Medulla oblongata (tissue), 1 donor: ENCODE results near the gene DPYD.
A peak's percentile ranks its signal among the peaks of the same experiment; 100 is the strongest.

Experiments used
- DNase-seq: peaks from one replicate; pipeline ENCODE4 v3.0.0-alpha.2; 2015; ENCODE audit errors: extremely low spot score

The DPYD gene

DNA sequence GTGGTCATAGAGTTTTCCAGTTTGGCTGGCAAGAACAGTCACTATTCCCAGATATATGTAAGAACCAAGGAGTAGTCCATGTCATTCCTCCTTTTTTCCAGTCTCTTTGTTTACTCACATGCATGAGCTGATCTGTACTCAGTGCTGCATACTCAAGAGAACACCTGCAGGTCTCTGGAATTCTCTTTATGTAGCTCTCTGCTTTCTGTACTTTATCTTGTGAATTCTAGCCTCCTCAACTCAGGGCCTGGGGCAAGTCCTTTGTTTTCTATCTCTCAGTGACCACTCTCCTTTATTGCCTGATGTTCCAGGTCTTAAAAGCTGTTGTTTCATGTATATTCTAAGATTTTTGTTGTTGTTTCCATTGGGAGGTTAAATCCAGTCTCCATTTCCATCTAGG, 478.9 kb downstream of the DPYD start:
- no peak for DNase-seq

DNA sequence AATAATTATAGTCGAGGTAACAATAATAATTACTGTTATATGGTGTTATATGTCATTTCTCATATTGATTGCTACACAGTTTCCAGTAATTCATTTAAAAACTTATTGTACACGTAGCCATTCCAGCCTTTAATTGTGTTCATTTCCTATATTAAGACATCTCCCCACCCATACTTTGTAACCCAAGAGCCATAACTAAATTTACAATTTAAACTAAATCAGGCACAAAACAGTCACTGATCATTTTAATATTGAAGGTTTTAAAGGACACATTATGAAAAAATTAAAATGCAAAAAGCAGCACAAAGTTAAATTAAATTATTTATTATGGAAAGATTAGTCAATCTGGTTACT, 487.0 kb downstream of the DPYD start:
- no peak for DNase-seq

DNA sequence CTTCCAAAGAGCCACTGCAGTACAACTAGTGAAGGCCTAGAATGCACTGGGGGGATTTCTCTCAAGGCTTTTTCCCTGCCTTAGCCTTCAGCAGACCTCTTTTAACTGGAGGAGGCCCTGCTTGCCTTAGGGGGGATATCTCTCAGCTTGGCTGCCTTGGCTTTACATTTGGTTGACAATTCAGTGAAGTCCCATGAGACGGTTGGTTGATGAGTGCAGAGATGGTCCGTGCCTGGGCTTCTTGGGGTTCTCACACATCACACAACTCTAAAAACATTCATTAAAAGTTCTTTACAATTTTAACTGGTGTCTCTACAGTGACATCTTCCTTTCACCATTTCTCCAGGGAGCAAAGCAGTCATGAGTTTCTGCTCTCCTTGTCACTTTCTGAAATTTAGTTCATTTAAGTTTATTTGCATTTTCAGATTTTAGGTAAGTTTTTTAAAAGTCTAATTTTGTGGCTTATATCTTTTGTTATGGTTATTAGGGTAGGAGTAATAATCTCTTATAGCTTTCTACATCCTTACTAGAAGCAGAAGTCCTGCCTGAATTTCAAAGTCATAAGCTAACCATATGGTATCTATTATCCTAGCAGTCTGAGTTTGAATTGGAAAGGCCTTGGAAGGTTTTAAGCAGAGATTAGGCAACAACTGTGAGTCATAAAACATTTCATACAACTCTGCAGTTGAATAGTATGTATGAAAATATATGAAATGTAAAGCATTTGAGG, 487.6 kb downstream of the DPYD start:
- DNase-seq = no peak

DNA sequence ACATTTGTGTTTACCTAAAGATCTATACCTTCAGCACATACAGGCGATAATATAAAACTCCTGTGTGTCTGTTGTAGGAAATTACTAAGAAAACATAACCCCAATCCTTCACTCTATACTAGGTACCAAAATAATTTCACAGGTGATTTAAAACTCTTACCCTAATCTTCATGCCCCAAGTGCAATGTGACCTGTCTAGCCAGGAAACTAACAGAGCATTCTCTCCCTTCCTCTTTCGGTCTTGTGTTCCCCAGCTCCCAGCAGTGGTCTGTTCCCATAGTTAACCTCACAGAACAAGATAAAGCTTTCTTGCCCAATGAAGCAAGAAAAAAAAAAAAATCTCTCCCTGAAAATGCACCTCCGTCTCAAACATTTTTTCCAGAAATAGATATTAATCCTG, 493.5 kb downstream of the DPYD start:
- DNase-seq = no peak

DNA sequence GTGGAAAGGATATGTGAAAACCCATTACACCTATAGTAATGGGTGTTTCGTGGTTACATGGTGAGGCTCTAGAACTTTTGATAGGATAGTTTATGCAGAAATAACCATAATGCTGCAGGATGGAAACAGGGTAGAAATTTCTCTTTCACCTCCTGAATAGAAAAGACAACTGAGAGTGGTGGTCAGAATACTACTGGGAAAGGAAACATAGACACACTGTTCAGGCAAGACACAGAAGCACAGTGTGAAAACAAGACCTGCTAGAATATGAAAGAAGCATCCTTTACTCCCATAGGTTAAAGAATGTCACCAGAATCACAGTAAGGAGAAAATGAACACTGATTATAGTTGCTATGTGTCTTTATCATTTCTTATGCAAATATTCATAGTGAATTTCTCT, 496.6 kb downstream of the DPYD start:
- DNase-seq = peak; percentile 49

DNA sequence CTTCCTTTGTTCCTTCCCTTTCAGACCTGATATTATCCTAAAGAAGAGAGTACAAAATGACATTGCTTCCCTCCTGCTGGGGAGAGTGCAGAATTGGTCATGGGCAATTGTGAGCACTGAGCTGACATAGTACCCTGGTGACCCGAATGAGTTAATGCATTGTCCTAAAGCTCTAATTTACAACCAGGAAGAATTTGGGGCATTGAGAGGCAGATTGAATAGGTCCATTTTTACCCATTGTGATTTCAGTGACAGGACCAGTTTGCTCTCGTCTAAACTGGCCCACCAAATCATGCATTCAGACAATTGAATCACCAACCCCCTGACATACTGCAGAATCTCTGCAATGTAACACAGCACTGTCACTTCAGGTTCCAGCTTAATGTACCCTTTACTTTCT, 497.4 kb downstream of the DPYD start:
- peak; percentile 53 for DNase-seq

DNA sequence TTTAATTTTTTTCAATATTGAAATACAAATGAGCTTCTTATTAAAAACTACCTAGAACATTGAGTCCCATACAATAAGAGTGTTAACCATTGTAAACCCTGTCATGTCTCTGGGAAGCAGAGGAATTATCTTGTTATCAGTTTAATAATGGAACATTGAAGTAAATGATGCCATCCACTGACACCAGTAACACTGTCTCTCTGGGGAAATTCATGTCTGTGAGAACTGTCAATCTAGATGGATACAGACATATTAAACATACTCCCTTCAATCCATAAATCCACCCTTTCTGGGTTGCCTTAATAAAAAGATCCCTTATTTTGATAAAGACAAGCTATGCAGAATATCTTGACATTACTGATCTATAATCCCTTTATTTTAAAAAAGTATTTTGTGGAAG, 503.2 kb downstream of the DPYD start:
- no peak for DNase-seq

DNA sequence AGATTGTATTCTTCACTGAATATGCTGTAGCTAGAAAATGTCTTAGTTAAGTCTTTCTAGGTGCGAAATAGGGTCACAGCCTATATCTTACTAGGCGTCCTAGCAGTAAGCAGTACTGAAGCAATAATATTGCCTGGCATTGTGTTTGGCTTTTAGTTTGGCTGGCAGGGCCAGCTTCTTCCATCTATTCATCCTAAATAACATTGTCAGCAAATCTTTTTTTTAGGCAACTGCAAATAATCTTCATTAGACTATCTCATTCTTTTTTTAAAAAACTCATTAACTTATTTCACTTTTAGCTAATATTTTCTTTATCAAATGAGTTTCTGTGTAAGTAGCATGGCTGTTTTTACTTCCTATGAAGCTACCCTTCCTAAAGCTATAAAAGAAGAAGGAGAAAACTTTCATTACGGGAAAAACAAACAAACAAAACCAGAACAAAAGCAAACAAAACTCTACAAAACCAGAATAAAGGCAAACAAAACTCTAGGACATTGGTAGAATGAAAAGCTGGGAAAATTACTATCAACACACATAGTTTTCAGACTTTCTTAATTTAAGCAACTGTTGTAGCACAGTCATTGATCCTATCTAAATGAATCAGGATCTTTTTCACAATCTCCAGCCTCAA, 506.0 kb downstream of the DPYD start:
- DNase-seq = no peak

DNA sequence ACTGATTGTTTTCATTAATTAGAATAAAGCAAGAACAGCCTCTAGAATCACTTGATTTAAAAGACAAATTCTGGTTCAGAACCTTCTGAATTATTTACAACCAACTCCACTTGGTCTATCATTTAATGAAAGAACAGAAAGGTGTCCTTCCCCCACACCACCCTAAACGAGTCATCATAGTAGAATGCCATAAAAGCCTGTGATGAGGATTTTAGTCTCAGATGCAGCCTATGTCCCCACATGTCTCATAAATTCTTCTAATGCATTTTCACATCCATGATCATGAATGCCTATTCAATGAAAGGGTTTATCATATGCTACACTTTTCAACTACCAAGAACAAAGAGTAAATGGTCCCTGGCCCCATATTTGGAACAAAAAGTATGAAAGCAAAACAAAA, 508.1 kb downstream of the DPYD start:
- no peak for DNase-seq

DNA sequence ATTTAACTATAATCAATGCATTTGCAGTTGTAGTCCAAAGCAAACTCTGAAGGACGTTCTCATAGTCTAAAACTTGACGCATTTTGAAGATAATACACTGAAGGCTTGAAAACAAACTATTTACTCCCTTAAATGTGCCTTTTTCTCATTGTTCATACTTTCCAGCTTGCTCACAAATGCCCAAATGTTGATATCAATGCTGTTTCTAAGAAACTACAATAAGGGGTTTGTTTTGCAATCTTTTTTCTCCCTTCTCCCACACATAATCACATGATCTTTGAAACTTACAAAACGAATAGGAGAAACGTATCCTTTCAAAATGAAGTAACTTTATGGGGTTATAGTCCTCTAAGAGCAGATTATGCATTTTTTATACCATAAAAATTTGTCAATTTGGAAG, 508.7 kb downstream of the DPYD start:
- DNase-seq = peak; percentile 38

DNA sequence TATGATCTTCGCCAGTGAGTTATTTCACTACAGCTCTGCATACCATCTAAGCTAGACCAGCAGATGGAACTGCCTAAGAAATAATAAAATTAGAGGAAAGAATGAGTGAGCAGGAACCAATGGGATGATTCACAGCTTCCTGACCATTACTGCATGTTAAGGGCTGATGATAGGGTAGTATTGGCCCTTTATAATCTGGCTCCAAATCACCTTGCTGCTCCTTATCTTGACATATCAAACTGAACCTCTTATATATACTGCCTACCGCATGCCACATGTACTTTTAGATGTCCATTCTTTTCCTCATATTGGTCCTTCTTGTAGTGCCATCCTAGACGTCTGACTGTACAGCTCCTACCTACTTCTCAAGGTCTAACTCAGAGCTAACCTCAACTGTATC, 524.4 kb downstream of the DPYD start:
- no peak for DNase-seq

DNA sequence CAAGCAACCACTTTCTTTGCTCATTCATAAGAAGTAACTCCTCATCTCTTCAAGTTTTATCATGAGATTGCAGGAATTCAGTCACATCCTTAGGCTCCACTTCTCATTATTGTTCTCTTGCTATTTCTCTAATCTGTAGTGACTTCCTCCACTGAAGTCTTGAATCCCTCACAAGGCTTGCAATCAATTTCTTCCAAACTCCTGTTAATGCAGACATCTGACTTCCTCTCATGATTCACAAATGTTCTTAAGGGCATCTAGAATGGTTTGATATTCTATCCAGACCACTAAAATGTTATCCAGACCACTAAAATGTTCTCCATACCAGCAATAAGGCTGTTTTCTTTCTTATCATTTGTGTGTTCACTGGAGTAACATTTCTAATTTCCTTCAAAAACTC, 528.1 kb downstream of the DPYD start:
- DNase-seq = no peak

DNA sequence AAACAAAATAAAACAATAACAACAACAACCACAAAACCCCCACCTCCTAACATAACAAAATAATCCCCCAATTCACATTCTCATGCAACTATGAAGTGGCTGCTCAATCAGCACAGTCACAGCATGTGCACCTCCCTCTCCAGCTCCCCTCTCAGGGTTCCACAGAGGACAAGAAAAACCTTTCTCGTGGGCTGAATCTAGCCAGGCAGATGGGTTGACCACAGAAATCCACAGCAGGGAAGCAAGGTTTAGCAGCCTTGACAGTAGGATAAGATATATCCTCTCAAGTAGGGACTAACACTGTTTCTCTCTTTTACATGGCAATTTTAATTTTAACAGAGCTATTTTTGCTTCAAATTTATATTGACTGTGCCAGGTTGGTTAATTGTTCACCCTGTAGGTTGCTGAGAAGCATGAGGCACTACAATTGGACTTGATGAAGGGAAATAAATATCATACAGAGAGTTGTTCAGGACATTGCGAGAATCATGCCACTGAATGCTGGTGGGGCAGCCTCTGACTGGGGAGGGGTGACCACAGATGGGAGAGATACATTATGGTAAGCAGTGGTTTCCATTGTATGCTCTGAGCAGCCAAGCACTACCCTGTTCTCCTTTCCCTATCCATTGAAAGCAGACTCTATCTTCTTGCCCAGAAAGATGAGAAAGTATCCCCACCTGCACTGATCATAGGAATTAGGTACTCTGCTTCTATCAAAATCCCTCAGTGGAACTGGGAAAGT, 535.1 kb downstream of the DPYD start:
- no peak for DNase-seq

DNA sequence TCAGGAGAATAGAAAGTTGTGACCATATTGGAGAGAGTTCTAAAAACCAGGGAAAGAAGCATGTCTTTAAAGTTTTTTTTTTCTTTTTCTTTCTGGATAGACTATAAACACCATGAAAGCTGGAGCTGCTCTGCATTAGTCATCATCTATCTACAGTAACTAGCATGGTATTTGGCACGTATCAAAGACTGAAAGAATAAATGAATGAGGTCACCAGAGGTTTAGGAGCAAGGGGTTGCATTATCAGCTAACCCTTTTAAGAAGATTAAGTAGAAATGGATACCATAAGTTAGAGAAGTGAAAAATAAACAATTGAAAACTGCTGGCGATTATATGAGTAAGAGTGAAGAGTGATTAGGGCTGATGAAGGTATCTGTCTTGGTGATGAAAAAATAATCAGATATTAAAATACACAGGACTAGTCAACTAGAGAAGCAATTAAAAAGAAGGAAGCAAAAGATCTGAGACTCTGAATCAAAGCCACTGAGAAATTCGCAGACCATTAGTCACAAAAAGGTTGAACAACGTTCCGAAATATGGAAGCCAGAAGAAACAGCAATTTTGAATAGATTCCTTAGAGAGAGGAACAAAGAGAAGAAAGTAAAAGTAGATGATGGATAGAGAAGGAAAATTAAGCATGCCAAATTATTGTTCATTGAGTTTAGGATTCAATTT, 536.4 kb downstream of the DPYD start:
- DNase-seq = no peak

DNA sequence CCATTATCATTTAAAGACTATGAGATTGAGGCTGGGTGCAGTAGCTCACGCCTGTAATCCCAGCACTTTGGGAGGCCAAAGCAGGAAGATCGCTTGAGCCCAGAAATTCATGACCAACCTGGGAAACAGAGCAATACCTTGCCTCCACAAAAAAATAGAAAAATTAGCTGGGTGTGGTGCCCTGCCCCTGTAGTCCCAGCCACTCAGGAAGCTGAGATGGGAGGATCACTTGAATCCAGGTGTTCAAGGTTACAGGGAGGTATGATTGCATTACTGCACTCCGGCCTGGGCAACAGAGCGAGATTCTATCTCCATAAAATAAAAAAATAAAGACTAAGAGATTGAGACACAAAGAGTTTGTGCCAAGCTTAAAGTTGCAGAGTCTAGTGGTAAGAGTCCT, 537.0 kb downstream of the DPYD start:
- DNase-seq = no peak

DNA sequence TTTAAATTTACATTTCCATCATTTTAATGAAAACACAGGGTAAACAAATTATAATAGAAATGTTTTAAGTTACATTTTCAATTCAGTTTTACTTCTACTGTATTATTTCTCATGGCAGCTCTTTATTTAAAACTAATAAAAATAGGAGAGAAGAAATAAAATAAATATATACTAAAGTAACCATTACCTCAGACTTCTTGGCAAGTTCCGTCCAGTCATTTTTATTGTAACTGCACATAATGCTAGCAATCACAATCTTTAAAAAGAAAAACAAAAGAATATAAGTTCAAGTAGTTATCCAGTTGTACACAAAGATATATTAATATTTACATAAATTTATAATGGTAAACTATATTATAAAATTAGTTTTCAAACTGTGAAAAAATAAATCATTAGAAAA, 538.6 kb downstream of the DPYD start:
- no peak for DNase-seq

DNA sequence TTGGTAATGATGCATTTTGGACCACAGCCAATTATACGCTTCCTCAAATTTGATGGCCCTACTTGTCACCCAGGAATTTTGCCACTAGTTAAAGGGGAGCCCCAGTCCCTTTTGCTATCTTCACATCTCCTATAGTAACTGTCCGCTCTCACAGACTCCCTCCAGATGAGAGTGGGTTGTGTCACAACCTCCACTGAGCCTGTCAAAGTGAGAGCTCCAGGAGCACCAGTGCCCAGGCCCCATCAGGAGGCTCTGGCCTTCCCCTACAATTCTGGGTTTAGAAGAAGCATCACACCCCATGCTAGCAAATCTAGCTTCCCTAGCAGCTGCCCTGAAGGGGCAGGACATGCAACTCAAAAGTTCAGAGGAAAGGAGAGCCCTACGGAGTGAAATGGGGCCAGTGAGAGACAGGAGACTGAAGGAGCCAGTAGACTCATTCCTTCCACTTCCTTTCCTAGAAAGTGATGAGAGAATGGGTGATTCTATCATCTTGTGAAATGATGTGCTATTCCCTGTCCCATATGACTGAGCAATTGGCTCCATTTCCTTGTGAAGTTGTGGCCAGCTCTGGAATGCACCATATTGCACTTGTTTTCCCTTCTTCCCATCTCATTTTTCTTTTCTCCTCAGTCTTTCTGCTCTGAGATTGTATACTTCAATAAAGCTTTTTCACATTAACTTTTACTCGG, 541.3 kb downstream of the DPYD start:
- no peak for DNase-seq

DNA sequence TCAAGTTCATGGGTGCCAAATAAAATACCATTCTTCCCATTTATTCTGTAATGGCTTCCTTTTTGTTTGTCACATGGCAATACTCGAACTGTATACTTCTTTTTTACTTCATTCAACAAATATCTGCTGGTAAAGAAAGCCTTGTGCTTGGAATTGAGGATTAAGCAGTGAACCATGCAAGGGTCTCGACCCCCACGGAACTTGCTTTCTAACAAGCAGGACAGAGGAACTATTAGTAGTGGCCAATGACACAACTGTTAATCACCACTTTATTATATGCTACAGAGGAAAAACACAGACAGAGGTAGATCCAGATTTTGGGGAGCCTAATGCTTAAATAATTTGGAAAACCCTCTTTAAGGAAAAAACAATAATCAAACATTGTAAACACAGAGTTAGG, 542.2 kb downstream of the DPYD start:
- DNase-seq = no peak

DNA sequence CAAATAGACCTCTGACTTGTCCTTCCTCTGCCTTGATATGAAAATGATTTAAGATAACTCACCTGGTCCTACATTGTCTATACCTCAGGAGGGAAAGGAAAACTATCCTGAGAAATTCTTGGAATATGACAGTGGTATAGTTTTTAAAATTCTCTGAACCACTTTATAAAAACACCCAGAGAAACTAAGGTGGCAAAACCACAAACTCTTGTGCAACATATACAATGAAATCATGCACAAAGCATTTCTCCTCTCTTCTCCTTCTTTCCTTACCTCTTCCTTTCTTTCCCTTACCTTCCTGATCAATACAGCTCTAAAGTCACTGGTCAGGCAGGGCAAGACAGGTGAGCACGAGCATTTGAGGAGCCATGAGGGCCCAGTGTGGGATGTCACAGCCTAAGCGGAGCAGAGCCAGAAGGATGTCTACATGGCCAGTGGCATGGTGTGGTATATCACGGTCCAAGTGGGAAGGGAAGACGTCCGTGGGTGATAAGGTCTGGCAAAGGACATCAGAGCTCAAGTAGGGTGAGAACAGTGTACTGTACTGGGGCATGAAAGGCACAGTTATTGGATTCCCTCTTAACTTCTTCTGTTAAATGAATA, 543.3 kb downstream of the DPYD start:
- no peak for DNase-seq

DNA sequence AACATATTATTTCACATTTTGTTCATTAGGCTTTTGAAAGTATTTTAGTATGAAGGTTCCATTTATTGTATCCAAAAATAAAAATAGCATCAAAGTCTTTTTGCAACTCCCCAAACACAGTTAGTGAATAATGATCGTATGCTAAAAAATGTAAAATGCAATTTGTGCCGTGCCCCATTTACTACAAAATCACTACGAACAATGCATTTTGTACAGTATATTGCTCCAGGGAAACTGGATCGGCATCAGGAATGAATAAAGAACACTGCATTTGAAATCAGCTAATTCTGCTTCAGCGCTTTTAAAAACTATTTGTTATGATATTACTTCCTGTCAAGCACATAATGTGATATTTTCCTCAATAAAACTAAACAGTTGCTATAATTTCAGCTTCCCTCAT, 547.8 kb downstream of the DPYD start:
- DNase-seq = no peak

DNA sequence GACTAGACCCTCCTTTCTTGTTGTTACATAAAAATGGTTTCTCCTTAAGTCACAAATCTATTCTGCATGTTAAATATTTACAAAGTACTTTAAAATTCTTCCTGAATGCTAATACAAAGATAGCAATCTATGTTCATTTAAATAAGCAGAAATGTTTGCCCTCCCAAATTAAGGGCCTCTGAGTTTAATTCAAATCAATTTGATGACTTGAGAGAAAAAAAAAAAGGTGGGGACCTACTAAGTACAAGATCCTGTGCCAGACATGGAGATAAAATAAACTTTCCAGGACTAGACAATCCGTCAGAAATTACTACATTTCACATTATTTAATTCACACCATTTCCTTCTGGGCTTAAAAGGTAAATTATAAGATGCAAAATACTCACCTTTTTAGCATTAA, 548.3 kb downstream of the DPYD start:
- no peak for DNase-seq

DNA sequence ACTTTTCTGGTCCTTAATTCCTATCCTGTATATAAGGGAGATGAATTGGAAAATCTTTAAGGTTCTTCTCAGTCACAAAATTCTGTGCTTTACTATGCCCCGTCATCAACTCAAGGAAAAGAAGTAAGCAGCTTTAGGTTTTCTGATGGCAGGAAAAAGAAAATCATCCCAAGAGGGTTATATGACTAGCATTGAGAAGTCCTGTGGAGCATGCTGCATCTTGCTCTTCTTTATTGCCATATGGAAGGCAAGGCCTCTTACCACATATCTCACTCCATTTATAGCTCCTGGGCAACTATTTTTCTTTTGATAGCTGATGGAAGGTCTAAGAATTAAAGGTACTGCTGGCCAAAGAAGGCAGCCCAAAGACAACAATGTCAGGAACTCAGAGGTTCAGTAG, 552.5 kb downstream of the DPYD start:
- no peak for DNase-seq
